ENCODE results near the gene SYNDIG1. TPM values are rescaled to one million over a fixed set of nuclear protein-coding genes. Genes with fewer than 3 reads are reported as not detected.

Gene SYNDIG1
- total RNA-seq, 4 donors from 2014 or later, result 0.27 to 0.32 TPM; not detected in 2

DNA sequence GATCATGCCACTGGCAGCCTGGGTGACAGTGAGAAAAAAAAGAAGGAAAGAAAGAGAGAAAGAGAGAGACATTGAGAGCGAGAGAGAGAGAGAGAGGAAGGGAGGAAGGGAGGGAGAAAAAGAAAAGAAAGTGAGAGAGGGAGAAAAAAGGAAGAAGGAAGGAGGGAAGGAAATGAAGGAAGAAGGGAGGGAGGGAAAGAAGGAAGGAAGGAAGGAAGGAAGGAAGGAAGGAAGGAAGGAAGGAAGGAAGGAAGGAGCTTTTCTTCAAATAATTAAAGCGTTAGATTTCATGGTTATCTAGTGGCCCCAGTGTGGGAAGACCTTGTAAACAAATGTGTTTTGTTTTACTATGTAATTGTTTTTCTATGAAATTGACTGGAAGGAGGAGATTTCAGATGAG, 170.8 kb downstream of the SYNDIG1 start:
- H3K27me3 ChIP-seq, result no peaks in the 10 kb centered on the region
- DNase-seq, result no peak
- H3K4me3 ChIP-seq, result no peak overlapping the region
- no peaks in the 10 kb centered on the region for H3K4me1 ChIP-seq
- no peaks in the 10 kb centered on the region for H3K9me3 ChIP-seq
- no peak overlapping the region for H3K27ac ChIP-seq
- no peak for TF ChIP-seq POLR2AphosphoS5 (IDR thresholded peaks at IDR 0.05)
- no peak for TF ChIP-seq POLR2A (IDR thresholded peaks at IDR 0.05)
- TF ChIP-seq, protein P1, sequence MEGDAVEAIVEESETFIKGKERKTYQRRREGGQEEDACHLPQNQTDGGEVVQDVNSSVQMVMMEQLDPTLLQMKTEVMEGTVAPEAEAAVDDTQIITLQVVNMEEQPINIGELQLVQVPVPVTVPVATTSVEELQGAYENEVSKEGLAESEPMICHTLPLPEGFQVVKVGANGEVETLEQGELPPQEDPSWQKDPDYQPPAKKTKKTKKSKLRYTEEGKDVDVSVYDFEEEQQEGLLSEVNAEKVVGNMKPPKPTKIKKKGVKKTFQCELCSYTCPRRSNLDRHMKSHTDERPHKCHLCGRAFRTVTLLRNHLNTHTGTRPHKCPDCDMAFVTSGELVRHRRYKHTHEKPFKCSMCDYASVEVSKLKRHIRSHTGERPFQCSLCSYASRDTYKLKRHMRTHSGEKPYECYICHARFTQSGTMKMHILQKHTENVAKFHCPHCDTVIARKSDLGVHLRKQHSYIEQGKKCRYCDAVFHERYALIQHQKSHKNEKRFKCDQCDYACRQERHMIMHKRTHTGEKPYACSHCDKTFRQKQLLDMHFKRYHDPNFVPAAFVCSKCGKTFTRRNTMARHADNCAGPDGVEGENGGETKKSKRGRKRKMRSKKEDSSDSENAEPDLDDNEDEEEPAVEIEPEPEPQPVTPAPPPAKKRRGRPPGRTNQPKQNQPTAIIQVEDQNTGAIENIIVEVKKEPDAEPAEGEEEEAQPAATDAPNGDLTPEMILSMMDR (IDR thresholded peaks at IDR 0.05), result no peak
- TF ChIP-seq EP300 (IDR thresholded peaks at IDR 0.05; ENCODE audit: low read depth), result no peak
- 72 to 73% methylated on average over 2 of the region's 2 CpGs for WGBS, 2 donors (ENCODE audit: low coverage in 1 of 2)
- H3K36me3 ChIP-seq, result no peaks in the 10 kb centered on the region
- in situ Hi-C loops (cut with MboI; ENCODE audit: low pct_ligation_motif_present in 1 of 4, low pct_unique_long_range_greater_than_20kb in 1 of 4, low sequenced_read_pairs in 3 of 4), result no loop called here
- intact Hi-C loops (cut with DNase I; ENCODE audit: low total_unique reads), result no loop called here

GRCh38 chr20:24640686-24641085, 171.3 kb downstream of the SYNDIG1 start:
- no peak for TF ChIP-seq POLR2AphosphoS5 (IDR thresholded peaks at IDR 0.05)
- TF ChIP-seq POLR2A (IDR thresholded peaks at IDR 0.05), result no peak
- TF ChIP-seq, protein P1 (IDR thresholded peaks at IDR 0.05), result no peak
- TF ChIP-seq EP300 (IDR thresholded peaks at IDR 0.05; ENCODE audit: low read depth), result no peak
- Histone ChIP-seq H3K9me3 (no peaks in the 10 kb centered on the region), H3K36me3 (no peaks in the 10 kb centered on the region), H3K27me3 (no peaks in the 10 kb centered on the region), H3K4me1 (no peaks in the 10 kb centered on the region), H3K27ac (no peak overlapping the region), H3K4me3 (no peak overlapping the region)
- in situ Hi-C loops (cut with MboI; ENCODE audit: low pct_ligation_motif_present in 1 of 4, low pct_unique_long_range_greater_than_20kb in 1 of 4, low sequenced_read_pairs in 3 of 4), result no loop called here
- DNase-seq, result no peak
- intact Hi-C loops (cut with DNase I; ENCODE audit: low total_unique reads), result no loop called here
- WGBS, 2 donors (ENCODE audit: low coverage in 1 of 2), result 86% methylated on average over 6 of the region's 6 CpGs; no CpG with 5 or more reads in 1 of the 2 donors

- TF ChIP-seq, protein P1 (IDR thresholded peaks at IDR 0.05), result no peak
- TF ChIP-seq EP300 (IDR thresholded peaks at IDR 0.05; ENCODE audit: low read depth) (no peak), POLR2A (IDR thresholded peaks at IDR 0.05) (no peak), POLR2AphosphoS5 (IDR thresholded peaks at IDR 0.05) (no peak)
- no peaks in the 10 kb centered on the region for H3K4me1 ChIP-seq
- H3K36me3 ChIP-seq, result no peaks in the 10 kb centered on the region
- intact Hi-C loops (cut with DNase I; ENCODE audit: low total_unique reads), result no loop called here
- in situ Hi-C loops (cut with MboI; ENCODE audit: low pct_ligation_motif_present in 1 of 4, low pct_unique_long_range_greater_than_20kb in 1 of 4, low sequenced_read_pairs in 3 of 4), result no loop called here
- no peak for DNase-seq
- WGBS, 2 donors (ENCODE audit: low coverage in 1 of 2), result 81 to 92% methylated on average over 2 of the region's 2 CpGs
- no peaks in the 10 kb centered on the region for H3K27me3 ChIP-seq
- no peak overlapping the region for H3K27ac ChIP-seq
- no peaks in the 10 kb centered on the region for H3K9me3 ChIP-seq
- H3K4me3 ChIP-seq, result no peak overlapping the region
Measured at GRCh38 chr20:24643731-24644626, 174.6 kb downstream of the SYNDIG1 start.

- Histone ChIP-seq H3K36me3 (no peaks in the 10 kb centered on the region), H3K4me3 (no peak overlapping the region), H3K4me1 (no peaks in the 10 kb centered on the region), H3K27ac (no peak overlapping the region), H3K9me3 (no peaks in the 10 kb centered on the region), H3K27me3 (no peaks in the 10 kb centered on the region)
- no peak for DNase-seq
- intact Hi-C loops (cut with DNase I; ENCODE audit: low total_unique reads), result no loop called here
- 51 to 84% methylated on average over 3 to 10 of the region's 10 CpGs for WGBS, 2 donors (ENCODE audit: low coverage in 1 of 2)
- TF ChIP-seq POLR2A (IDR thresholded peaks at IDR 0.05) (no peak), EP300 (IDR thresholded peaks at IDR 0.05; ENCODE audit: low read depth) (no peak), POLR2AphosphoS5 (IDR thresholded peaks at IDR 0.05) (no peak)
- TF ChIP-seq, protein P1 (IDR thresholded peaks at IDR 0.05), result no peak
- in situ Hi-C loops (cut with MboI; ENCODE audit: low pct_ligation_motif_present in 1 of 4, low pct_unique_long_range_greater_than_20kb in 1 of 4, low sequenced_read_pairs in 3 of 4), result no loop called here
Measured at GRCh38 chr20:24646321-24646720, 176.9 kb downstream of the SYNDIG1 start.

All from transverse colon (tissue), 4 donors.